K562 (cell line): ENCODE results near the gene USB1.

Experiments
- BRCA1 ChIP-seq, 2 experiments: fragments of 450-650 bp in 1 of 2; sonication (generic) in 1 of 2; formaldehyde crosslinking in 1 of 2; IDR thresholded peaks; 2 replicates each; pipeline versions ENCODE4 v1.5.0 to v1.6.1; 2017 to 2020; ENCODE audit warnings: mild to moderate bottlenecking in 1 of 2, missing genetic modification reagents in 1 of 2
- EZH2 ChIP-seq: IDR thresholded peaks from 2 replicates; pipeline ENCODE4 v1.6.1; 2012; ENCODE audit warnings: low read depth, mild to moderate bottlenecking, inconsistent platforms, low read length, borderline replicate concordance
- JUND ChIP-seq, 2 experiments: IDR thresholded peaks; 2 replicates in 1 of 2; 3 replicates in 1 of 2; pipeline ENCODE4 v1.6.1; 2011; ENCODE audit warnings: borderline replicate concordance in 2 of 2, low read depth in 2 of 2, low read length in 2 of 2, improper control_type of control experiment in 1 of 2, missing biosample characterization in 1 of 2, missing genetic modification characterization in 1 of 2, missing genetic modification reagents in 1 of 2
- MXI1 ChIP-seq: IDR thresholded peaks from 2 replicates; pipeline ENCODE4 v1.6.1; 2011; ENCODE audit warnings: low read depth, mild to moderate bottlenecking, improper control_type of control experiment, low read length
- POLR2A ChIP-seq: fragments of 450-650 bp; conservative IDR thresholded peaks from 2 replicates; pipeline ENCODE4 v1.6.1; 2016
- SMAD1 ChIP-seq: fragments of 150-350 bp; IDR thresholded peaks from 2 replicates; pipeline ENCODE4 v1.6.1; 2014; ENCODE audit warnings: low read length, low read depth; ENCODE audit not compliant: partially characterized antibody
- YY1 ChIP-seq, 3 experiments: IDR thresholded peaks; 2 replicates each; pipeline ENCODE4 v1.6.1; 2011; ENCODE audit warnings: low read length in 2 of 3, mild to moderate bottlenecking in 2 of 3, moderate library complexity in 2 of 3, borderline replicate concordance in 1 of 3, control low read depth in 1 of 3, low read depth in 1 of 3; ENCODE audit not compliant: insufficient read depth in 3 of 3, insufficient replicate concordance in 2 of 3, control insufficient read depth in 1 of 3, insufficient read length in 1 of 3; ENCODE audit errors: extremely low read depth in 1 of 3
- ZNF121 ChIP-seq: sonication (generic); formaldehyde crosslinking; conservative IDR thresholded peaks from 2 replicates; pipeline ENCODE4 v1.8.0; 2022; ENCODE audit warnings: missing genetic modification reagents
- ZNF395 ChIP-seq: fragments of 200-800 bp; sonication (Bioruptor generic); IDR thresholded peaks from 2 replicates; pipeline ENCODE4 v1.6.1; 2017; ENCODE audit warnings: missing genetic modification characterization, missing compliant biosample characterization

- TF ChIP-seq YY1 (IDR thresholded peaks at IDR 0.05; ENCODE audit: borderline replicate concordance in 1 of 3, control insufficient read depth in 1 of 3, extremely low read depth in 1 of 3, insufficient read depth in 3 of 3, insufficient read length in 1 of 3, insufficient replicate concordance in 2 of 3, low read depth in 1 of 3, low read length in 2 of 3) (no peak), ZNF121 (CRISPR knock-in tag) (no peak), MXI1 (no peak), ZNF395 (CRISPR knock-in tag) (no peak), JUND (IDR thresholded peaks at IDR 0.05; ENCODE audit: borderline replicate concordance, low read depth, low read length) (no peak), JUND (tag; IDR thresholded peaks at IDR 0.05; ENCODE audit: borderline replicate concordance, low read depth, low read length) (no peak), EZH2 (no peak), BRCA1 (IDR thresholded peaks at IDR 0.05) (no peak), BRCA1 (CRISPR knock-in tag; IDR thresholded peaks at IDR 0.05) (no peak), POLR2A (no peak), SMAD1 (no peak)
Measured at GRCh38 chr16:58013201-58013956, 12.2 kb downstream of the USB1 start.
